Lower leg skin (tissue), 3 donors: ENCODE data around the gene CCDC63.

Experiments
- CTCF ChIP-seq, 3 donors: fragments of 450-650 bp; IDR thresholded peaks; one replicate each; pipeline ENCODE4 v1.5.1; 2016; ENCODE audit warnings: antibody characterized with exemption in 3 of 3, mild to moderate bottlenecking in 3 of 3, moderate library complexity in 2 of 3
- POLR2A ChIP-seq, 2 donors: fragments of 450-650 bp; IDR thresholded peaks; one replicate each; pipeline ENCODE4 v1.6.1; 2016 to 2017; ENCODE audit warnings: antibody characterized with exemption in 2 of 2, mild to moderate bottlenecking in 1 of 2, moderate library complexity in 1 of 2

DNA sequence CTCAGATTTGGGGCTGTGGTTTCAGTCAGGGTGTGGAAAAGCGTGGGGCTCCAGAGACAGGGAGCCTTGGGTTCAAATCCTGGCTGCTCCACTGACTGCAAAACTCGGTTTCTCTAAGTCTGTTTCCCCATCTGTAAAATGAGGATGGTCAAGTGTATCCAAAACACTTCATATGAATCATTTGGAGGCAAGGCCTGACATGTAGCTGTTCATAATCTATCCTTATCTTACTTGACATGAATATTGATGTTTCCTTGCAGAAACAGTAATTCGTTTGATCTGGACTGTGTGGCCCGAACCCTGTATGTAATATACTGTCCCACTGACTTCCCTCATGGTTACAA, 1.5 kb upstream of the CCDC63 start:
- TF ChIP-seq POLR2A (IDR thresholded peaks at IDR 0.05) (no peak), CTCF (IDR thresholded peaks at IDR 0.05) (no peak)
